Measurements from ENCODE around the gene ST6GALNAC3.
"Not testable (repeated sequence)": the region's sequence is repeated elsewhere in the genome, so short reads cannot be mapped to it uniquely, and the experiment has no call there.

GRCh38 chr1:76242587-76242986 is 168.0 kb downstream of the ST6GALNAC3 start:
- TF ChIP-seq CTCF (IDR thresholded peaks at IDR 0.05; ENCODE audit: low read depth, low read length, poor library complexity, severe bottlenecking); EZH2phosphoT487 (IDR thresholded peaks at IDR 0.05; ENCODE audit: borderline replicate concordance, low read length): not testable (repeated sequence)
